K562 (cell line): ENCODE results near the gene CNKSR3. TPM values are rescaled to one million over a fixed set of nuclear protein-coding genes. Genes with fewer than 3 reads are reported as not detected.

Source experiments
- ATAC-seq: fragments of 200-7000 bp; cut with Tn5 transposase; 3 replicates; pipeline ENCODE4 v1.9.1; 2020; ENCODE audit warnings: moderate library complexity
- BruUV-seq: library from RNA; stranded (reverse); fragments of 400-500 nt; replicated peaks from 2 replicates; lab custom pipeline; 2021; lab: Mats Ljungman, UMichigan
- CTCF ChIA-PET: fragments of 300-600 bp; formaldehyde crosslinking; extraction: SDS; loops from one replicate; lab custom pipeline; 2021; ENCODE audit warnings: low intra/inter-chr PET ratio; lab: Yijun Ruan, JAX
- POLR2A ChIA-PET: fragments of 300-600, 350-650 bp; sonication (Branson Sonifier 250); formaldehyde crosslinking; extraction: SDS; loops from one replicate; lab custom pipeline; 2021; ENCODE audit warnings: antibody characterized with exemption, inconsistent platforms; lab: Yijun Ruan, JAX
- DNase-seq, 4 experiments: peaks; one replicate each; pipeline versions ENCODE4 v3.0.0 to v3.0.0-alpha.2; 2011 to 2018; ENCODE audit warnings: low spot score in 3 of 4, mixed read lengths in 3 of 4; ENCODE audit errors: extremely low read depth in 1 of 4
- FAIRE-seq: peaks from 2 replicates; lab custom pipeline; 2011; peaks lifted over from hg19 to GRCh38; lab: Jason Lieb, UNC
- H2AFZ ChIP-seq: 2 replicates; pipeline ENCODE4 v1.6.0; 2011; ENCODE audit warnings: low read depth, low read length, control low read depth, inconsistent platforms
- H3K27ac ChIP-seq: fragments of 200-600 bp; 3 replicates; pipeline ENCODE4 v1.8.0; 2011; ENCODE audit warnings: low read depth, mild to moderate bottlenecking, control low read depth, inconsistent platforms, low read length, moderate library complexity, mixed read lengths; ENCODE audit errors: extremely low read depth
- H3K27me3 ChIP-seq, 2 experiments: fragments of 300-600 bp in 1 of 2; 2 replicates in 1 of 2; 3 replicates in 1 of 2; pipeline versions ENCODE4 v1.6.0 to v1.8.0; 2011; ENCODE audit warnings: inconsistent platforms in 2 of 2, low read length in 2 of 2, mild to moderate bottlenecking in 1 of 2, mixed read lengths in 1 of 2, moderate library complexity in 1 of 2; ENCODE audit not compliant: control insufficient read depth in 2 of 2, insufficient read depth in 2 of 2
- H3K36me3 ChIP-seq: fragments of 300-600 bp; 3 replicates; pipeline ENCODE4 v1.8.0; 2011; ENCODE audit warnings: mild to moderate bottlenecking, low read length, inconsistent platforms; ENCODE audit not compliant: control insufficient read depth, insufficient read depth
- H3K4me1 ChIP-seq, 2 experiments: fragments of 200-600 bp in 1 of 2; replicated peaks in 1 of 2; 2 replicates in 1 of 2; 3 replicates in 1 of 2; pipeline versions ENCODE4 v1.5.1 to v1.8.0; 2011; ENCODE audit warnings: inconsistent platforms in 2 of 2, low read length in 2 of 2, mild to moderate bottlenecking in 1 of 2, mixed read lengths in 1 of 2, moderate library complexity in 1 of 2; ENCODE audit not compliant: control insufficient read depth in 2 of 2, insufficient read depth in 2 of 2
- H3K4me2 ChIP-seq: 2 replicates; pipeline ENCODE4 v1.6.1; 2011; ENCODE audit warnings: low read length, control low read depth, inconsistent platforms, mixed read lengths; ENCODE audit not compliant: insufficient read depth
- H3K4me3 ChIP-seq: fragments of 200-600 bp; sonication (generic), shearing (Covaris generic); 2 replicates; pipeline ENCODE4 v1.5.1; 2016; ENCODE audit warnings: control low read depth, inconsistent platforms
- H3K79me2 ChIP-seq: fragments of 200-600 bp; 3 replicates; pipeline ENCODE4 v1.8.0; 2011; ENCODE audit warnings: low read length, inconsistent platforms; ENCODE audit not compliant: control insufficient read depth, insufficient read depth
- H3K9ac ChIP-seq, 2 experiments: 2 replicates each; pipeline versions ENCODE4 v1.6.0 to v1.6.1; 2011; ENCODE audit warnings: low read depth in 2 of 2, low read length in 2 of 2, control low read depth in 1 of 2, inconsistent platforms in 1 of 2, mild to moderate bottlenecking in 1 of 2, mixed read lengths in 1 of 2; ENCODE audit not compliant: insufficient read depth in 1 of 2
- H3K9me1 ChIP-seq: one replicate; pipeline ENCODE4 v1.6.0; 2011; ENCODE audit warnings: inconsistent platforms, mild to moderate bottlenecking, low read length, moderate library complexity; ENCODE audit not compliant: control insufficient read depth, insufficient read depth
- H3K9me3 ChIP-seq: replicated peaks from 2 replicates; pipeline ENCODE4 v1.5.1; 2011; ENCODE audit warnings: low read depth, low read length, inconsistent platforms; ENCODE audit not compliant: control insufficient read depth, insufficient read depth
- H4K20me1 ChIP-seq: replicated peaks from 2 replicates; pipeline ENCODE4 v1.6.1; 2011; ENCODE audit warnings: low read length, inconsistent platforms, mixed read lengths; ENCODE audit not compliant: control insufficient read depth, insufficient read depth
- ARID2 ChIP-seq: fragments of 450-650 bp; IDR thresholded peaks from 2 replicates; pipeline ENCODE4 v1.6.1; 2017; ENCODE audit warnings: antibody characterized with exemption, mild to moderate bottlenecking
- CC2D1A ChIP-seq: fragments of 450-650 bp; IDR thresholded peaks from 2 replicates; pipeline ENCODE4 v1.6.1; 2017; ENCODE audit warnings: mild to moderate bottlenecking
- CEBPG ChIP-seq, 3 experiments: fragments of 200-800 bp in 1 of 3; sonication (Bioruptor generic) in 1 of 3; sonication (generic) in 1 of 3; formaldehyde crosslinking in 1 of 3; IDR thresholded peaks in 2 of 3; conservative IDR thresholded peaks in 1 of 3; 2 replicates each; pipeline versions ENCODE4 v1.6.1 to v1.8.0; 2016 to 2022; ENCODE audit warnings: missing compliant biosample characterization in 2 of 3, missing genetic modification characterization in 2 of 3, mild to moderate bottlenecking in 1 of 3, missing genetic modification reagents in 1 of 3
- CREBBP ChIP-seq: IDR thresholded peaks from one replicate; pipeline ENCODE4 v1.6.1; 2012; ENCODE audit warnings: low read depth, mild to moderate bottlenecking, control low read depth, inconsistent platforms, low read length
- ZNF143 ChIP-seq: sonication (generic); formaldehyde crosslinking; IDR thresholded peaks from 2 replicates; pipeline ENCODE4 v1.9.0; 2022; ENCODE audit warnings: mild to moderate bottlenecking, missing genetic modification reagents
- WGBS: fragments of 100-300 bp; shearing (Covaris generic); methylation state at CpG from one replicate; pipeline ENCODE4 v1.1.6; 2016; ENCODE audit warnings: low coverage, mixed read lengths; ENCODE audit not compliant: insufficient coverage; ENCODE audit errors: missing lambda C conversion rate; 5-methylcytosine and 5-hydroxymethylcytosine counted together
- in situ Hi-C: fragments of 300-500 bp; cut with MboI; formaldehyde crosslinking; loops from 4 replicates; pipeline ENCODE4 v1.15.0; 2018; ENCODE audit warnings: inconsistent platforms, mixed read lengths
- intact Hi-C: fragments of 100-400 bp; cut with micrococcal nuclease; formaldehyde crosslinking; loops from 2 replicates; pipeline ENCODE4 v1.14.2; 2022
- polyA plus RNA-seq, 8 experiments: library from polyadenylated mRNA; depleted of rRNA in 4 of 8; stranded (reverse) in 5 of 8; unstranded in 3 of 8; fragments of >200 nt; fragmentation: Nextera tagmentation in 2 of 8; fragmentation: Illumina TruSeq in 1 of 8; extraction: Ambion mirVana in 2 of 8; extraction: Trizol in 1 of 8; gene quantifications; 2 replicates each; pipeline versions ENCODE4 v1.2.1 to v1.2.3, GENCODE V29; 2011 to 2014; ENCODE audit warnings: inconsistent platforms in 1 of 8, missing spikeins in 1 of 8
- total RNA-seq, 7 experiments: library from RNA; depleted of rRNA in 6 of 7; stranded (reverse); fragments of >200 nt in 6 of 7; fragmentation: Illumina TruSeq in 2 of 7; extraction: Trizol in 2 of 7; gene quantifications; 2 replicates each; pipeline versions ENCODE4 v1.2.1 to v1.2.3, GENCODE V29; 2011 to 2021; ENCODE audit warnings: low replicate concordance in 1 of 7
- TF ChIP-seq, protein P1 (sequence below): fragments of 250-450 bp; sonication (Bioruptor Pico); IDR thresholded peaks from 2 replicates; pipeline ENCODE4 v1.5.1; 2021; ENCODE audit warnings: mild to moderate bottlenecking
- TF ChIP-seq, protein P2 (sequence below): fragments of 450-650 bp; IDR thresholded peaks from 2 replicates; pipeline ENCODE4 v1.6.1; 2016; ENCODE audit warnings: low read depth, mild to moderate bottlenecking, moderate library complexity
- TF ChIP-seq, protein P3 (sequence below), 2 experiments: fragments of 450-650 bp in 1 of 2; sonication (generic) in 1 of 2; formaldehyde crosslinking in 1 of 2; IDR thresholded peaks in 1 of 2; conservative IDR thresholded peaks in 1 of 2; 2 replicates each; pipeline versions ENCODE4 v1.6.1 to v1.8.1; 2016 to 2023; ENCODE audit warnings: mild to moderate bottlenecking in 2 of 2, moderate library complexity in 2 of 2, inconsistent platforms in 1 of 2, missing genetic modification reagents in 1 of 2
- TF ChIP-seq, protein P4 (sequence below): fragments of 450-650 bp; IDR thresholded peaks from 2 replicates; pipeline ENCODE4 v1.6.1; 2016; ENCODE audit warnings: mild to moderate bottlenecking
- TF ChIP-seq, protein P5 (sequence below): sonication (generic); formaldehyde crosslinking; IDR thresholded peaks from 2 replicates; pipeline ENCODE4 v1.8.1; 2023; ENCODE audit warnings: mild to moderate bottlenecking, missing genetic modification reagents
- TF ChIP-seq, protein P6 (sequence below): sonication (generic); IDR thresholded peaks from 2 replicates; pipeline ENCODE4 v1.6.1; 2016

CNKSR3 gene
- total and polyA plus RNA-seq, 9 of the 15 experiments (the other 6 are each of a cell fraction or from before 2014, with no cell fraction given): 4.5 to 29.6 (median 9.5) TPM

DNA sequence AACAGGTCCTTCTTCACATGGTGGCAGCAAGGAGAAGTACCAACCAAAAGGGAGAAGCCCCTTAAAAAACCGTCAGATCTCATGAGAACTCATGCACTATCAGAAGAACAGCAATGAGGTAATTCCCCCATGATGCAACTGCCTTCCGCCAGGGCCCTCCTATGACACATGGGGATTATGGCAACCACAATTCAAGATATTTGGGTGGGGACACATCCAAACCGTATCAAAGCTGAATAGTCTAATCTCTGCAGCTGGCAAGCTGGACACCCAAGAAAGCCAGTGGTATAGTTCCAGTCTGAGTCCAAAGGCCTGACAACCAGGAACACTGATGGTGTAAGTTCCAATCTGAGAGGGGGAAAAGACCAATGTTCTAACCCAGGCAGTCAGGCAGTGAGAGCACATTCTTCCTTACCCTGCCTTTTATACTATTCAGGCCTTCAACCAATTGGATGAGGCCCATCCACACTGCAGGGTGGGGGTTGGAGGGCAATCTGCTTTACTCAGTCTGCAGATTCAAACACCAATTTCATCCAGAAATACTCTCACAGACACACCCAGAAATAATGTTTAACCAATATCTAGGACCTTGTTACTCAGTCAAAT lies 17.9 kb upstream of the CNKSR3 start:
- Histone ChIP-seq H3K4me1 (no peaks in the 10 kb centered on the region), H3K9ac (no peak overlapping the region), H3K36me3 (no peaks in the 10 kb centered on the region), H2AFZ (no peak overlapping the region)
- in situ Hi-C loops: no loop called here
- TF ChIP-seq ARID2 (no peak), CC2D1A (0 out of 2 replicates have a peak, but pooled peaks have one; percentile 47), ZNF143 (CRISPR knock-in tag) (peak; percentile 53; the same call in 1 of the 2 replicates), CREBBP (no peak), CEBPG (CRISPR knock-in tag; IDR thresholded peaks at IDR 0.05) (peak; percentile 39; the same call in 1 of the 2 replicates), CEBPG (tag; conservative IDR thresholded peaks at IDR 0.05 in 1 of 2, IDR thresholded peaks at IDR 0.05 in 1 of 2) (no peak)
- TF ChIP-seq, protein P1, sequence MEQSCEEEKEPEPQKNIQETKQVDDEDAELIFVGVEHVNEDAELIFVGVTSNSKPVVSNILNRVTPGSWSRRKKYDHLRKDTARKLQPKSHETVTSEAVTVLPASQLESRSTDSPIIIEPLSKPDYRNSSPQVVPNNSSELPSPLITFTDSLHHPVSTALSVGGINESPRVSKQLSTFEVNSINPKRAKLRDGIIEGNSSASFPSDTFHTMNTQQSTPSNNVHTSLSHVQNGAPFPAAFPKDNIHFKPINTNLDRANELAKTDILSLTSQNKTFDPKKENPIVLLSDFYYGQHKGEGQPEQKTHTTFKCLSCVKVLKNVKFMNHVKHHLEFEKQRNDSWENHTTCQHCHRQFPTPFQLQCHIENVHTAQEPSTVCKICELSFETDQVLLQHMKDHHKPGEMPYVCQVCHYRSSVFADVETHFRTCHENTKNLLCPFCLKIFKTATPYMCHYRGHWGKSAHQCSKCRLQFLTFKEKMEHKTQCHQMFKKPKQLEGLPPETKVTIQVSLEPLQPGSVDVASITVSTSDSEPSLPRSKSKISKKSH (CRISPR knock-in tag): no peak
- TF ChIP-seq, protein P2, sequence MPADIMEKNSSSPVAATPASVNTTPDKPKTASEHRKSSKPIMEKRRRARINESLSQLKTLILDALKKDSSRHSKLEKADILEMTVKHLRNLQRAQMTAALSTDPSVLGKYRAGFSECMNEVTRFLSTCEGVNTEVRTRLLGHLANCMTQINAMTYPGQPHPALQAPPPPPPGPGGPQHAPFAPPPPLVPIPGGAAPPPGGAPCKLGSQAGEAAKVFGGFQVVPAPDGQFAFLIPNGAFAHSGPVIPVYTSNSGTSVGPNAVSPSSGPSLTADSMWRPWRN: no peak
- TF ChIP-seq, protein P3, sequence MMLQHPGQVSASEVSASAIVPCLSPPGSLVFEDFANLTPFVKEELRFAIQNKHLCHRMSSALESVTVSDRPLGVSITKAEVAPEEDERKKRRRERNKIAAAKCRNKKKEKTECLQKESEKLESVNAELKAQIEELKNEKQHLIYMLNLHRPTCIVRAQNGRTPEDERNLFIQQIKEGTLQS (IDR thresholded peaks at IDR 0.05): peak; percentile 51
- TF ChIP-seq, protein P3 (CRISPR knock-in tag; conservative IDR thresholded peaks at IDR 0.05): no peak
- TF ChIP-seq, protein P4, sequence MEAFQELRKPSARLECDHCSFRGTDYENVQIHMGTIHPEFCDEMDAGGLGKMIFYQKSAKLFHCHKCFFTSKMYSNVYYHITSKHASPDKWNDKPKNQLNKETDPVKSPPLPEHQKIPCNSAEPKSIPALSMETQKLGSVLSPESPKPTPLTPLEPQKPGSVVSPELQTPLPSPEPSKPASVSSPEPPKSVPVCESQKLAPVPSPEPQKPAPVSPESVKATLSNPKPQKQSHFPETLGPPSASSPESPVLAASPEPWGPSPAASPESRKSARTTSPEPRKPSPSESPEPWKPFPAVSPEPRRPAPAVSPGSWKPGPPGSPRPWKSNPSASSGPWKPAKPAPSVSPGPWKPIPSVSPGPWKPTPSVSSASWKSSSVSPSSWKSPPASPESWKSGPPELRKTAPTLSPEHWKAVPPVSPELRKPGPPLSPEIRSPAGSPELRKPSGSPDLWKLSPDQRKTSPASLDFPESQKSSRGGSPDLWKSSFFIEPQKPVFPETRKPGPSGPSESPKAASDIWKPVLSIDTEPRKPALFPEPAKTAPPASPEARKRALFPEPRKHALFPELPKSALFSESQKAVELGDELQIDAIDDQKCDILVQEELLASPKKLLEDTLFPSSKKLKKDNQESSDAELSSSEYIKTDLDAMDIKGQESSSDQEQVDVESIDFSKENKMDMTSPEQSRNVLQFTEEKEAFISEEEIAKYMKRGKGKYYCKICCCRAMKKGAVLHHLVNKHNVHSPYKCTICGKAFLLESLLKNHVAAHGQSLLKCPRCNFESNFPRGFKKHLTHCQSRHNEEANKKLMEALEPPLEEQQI: peak; percentile 41; the same call in 1 of the 2 replicates
- TF ChIP-seq, protein P5, sequence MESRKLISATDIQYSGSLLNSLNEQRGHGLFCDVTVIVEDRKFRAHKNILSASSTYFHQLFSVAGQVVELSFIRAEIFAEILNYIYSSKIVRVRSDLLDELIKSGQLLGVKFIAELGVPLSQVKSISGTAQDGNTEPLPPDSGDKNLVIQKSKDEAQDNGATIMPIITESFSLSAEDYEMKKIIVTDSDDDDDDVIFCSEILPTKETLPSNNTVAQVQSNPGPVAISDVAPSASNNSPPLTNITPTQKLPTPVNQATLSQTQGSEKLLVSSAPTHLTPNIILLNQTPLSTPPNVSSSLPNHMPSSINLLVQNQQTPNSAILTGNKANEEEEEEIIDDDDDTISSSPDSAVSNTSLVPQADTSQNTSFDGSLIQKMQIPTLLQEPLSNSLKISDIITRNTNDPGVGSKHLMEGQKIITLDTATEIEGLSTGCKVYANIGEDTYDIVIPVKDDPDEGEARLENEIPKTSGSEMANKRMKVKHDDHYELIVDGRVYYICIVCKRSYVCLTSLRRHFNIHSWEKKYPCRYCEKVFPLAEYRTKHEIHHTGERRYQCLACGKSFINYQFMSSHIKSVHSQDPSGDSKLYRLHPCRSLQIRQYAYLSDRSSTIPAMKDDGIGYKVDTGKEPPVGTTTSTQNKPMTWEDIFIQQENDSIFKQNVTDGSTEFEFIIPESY (CRISPR knock-in tag): peak; percentile 95
- TF ChIP-seq, protein P6, sequence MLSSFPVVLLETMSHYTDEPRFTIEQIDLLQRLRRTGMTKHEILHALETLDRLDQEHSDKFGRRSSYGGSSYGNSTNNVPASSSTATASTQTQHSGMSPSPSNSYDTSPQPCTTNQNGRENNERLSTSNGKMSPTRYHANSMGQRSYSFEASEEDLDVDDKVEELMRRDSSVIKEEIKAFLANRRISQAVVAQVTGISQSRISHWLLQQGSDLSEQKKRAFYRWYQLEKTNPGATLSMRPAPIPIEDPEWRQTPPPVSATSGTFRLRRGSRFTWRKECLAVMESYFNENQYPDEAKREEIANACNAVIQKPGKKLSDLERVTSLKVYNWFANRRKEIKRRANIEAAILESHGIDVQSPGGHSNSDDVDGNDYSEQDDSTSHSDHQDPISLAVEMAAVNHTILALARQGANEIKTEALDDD: no peak
- TF ChIP-seq, all 486 proteins: peak for 6
- no peak overlapping the region for H3K27ac ChIP-seq
- H3K27me3 ChIP-seq: no peaks in the 10 kb centered on the region
- ChIA-PET CTCF (no interaction called here), POLR2A (interaction anchor here (0.5 kb wide), 1 partner anchor 55 kb away, joined by 4 read pairs; no protein-coding TSS in a partner anchor)
- DNase-seq (no peak), FAIRE-seq (no peak), ATAC-seq (peak; percentile 49)
- intact Hi-C loops: no loop called here
- no peak overlapping the region for H3K4me2 ChIP-seq
- H3K79me2 ChIP-seq: no peaks in the 10 kb centered on the region
- no peak overlapping the region for H3K4me3 ChIP-seq
- no TSS peak for BruUV-seq
- peaks cover 3% of the 10 kb centered on the region for H3K9me3 ChIP-seq
- no peaks in the 10 kb centered on the region for H4K20me1 ChIP-seq
- whole genome bisulfite sequencing: 54% methylated on average over 3 of the region's 3 CpGs
- H3K9me1 ChIP-seq: no peaks in the 10 kb centered on the region
